Fibroblast of villous mesenchyme (primary cell): Measurements from ENCODE around the gene DBNL. TPM values are rescaled to one million over a fixed set of nuclear protein-coding genes. Genes with fewer than 3 reads are reported as not detected.
A peak's percentile ranks its signal among the peaks of the same experiment; 100 is the strongest.

ENCODE experiments used
- DNase-seq: peaks from one replicate; pipeline ENCODE4 v3.0.0-alpha.2; 2010; ENCODE audit warnings: low read depth
- H3K4me3 ChIP-seq: 2 replicates; pipeline ENCODE4 v1.5.1; 2011; ENCODE audit warnings: low read depth, mild to moderate bottlenecking, low read length
- total RNA-seq: library from RNA; depleted of rRNA; stranded (reverse); fragments of >200 nt; gene quantifications from 2 replicates; pipeline ENCODE4 v1.2.3, GENCODE V29; 2012
- TF ChIP-seq, protein P1 (sequence below): IDR thresholded peaks from 2 replicates; pipeline ENCODE4 v1.5.1; 2012; ENCODE audit warnings: low read depth, mild to moderate bottlenecking, low read length; ENCODE audit not compliant: insufficient read depth

DBNL gene
- total RNA-seq, 1 donor = 97.2 TPM

DNA sequence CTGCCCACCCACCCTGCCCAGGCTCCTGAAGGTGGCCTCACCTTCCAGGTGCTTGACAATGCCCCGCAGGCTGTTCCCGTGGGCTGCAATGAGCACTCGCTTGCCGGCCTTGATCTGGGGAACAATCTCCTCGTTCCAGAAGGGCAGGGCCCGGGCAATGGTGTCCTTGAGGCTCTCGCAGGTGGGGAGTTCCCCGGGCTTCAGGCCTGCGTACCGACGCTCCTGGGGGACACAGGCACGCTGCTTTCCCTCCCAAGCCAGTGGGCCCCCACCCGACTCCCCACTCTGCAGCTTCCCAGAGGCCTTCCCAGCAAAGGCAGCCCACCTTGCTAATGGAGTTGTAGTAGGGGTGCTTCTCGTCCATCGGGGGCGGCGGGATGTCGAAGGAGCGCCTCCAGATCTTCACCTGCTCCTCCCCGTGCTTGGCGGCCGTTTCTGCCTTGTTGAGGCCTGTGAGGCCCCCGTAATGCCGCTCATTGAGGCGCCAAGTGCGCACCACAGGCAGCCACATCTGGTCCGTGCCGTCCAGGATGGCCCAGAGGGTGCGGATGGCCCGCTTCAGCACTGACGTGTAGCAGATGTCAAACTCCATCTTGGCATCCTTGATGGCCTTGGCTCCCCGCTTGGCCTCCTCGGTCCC is 20.4 kb downstream of the DBNL start:
- TF ChIP-seq, protein P1, sequence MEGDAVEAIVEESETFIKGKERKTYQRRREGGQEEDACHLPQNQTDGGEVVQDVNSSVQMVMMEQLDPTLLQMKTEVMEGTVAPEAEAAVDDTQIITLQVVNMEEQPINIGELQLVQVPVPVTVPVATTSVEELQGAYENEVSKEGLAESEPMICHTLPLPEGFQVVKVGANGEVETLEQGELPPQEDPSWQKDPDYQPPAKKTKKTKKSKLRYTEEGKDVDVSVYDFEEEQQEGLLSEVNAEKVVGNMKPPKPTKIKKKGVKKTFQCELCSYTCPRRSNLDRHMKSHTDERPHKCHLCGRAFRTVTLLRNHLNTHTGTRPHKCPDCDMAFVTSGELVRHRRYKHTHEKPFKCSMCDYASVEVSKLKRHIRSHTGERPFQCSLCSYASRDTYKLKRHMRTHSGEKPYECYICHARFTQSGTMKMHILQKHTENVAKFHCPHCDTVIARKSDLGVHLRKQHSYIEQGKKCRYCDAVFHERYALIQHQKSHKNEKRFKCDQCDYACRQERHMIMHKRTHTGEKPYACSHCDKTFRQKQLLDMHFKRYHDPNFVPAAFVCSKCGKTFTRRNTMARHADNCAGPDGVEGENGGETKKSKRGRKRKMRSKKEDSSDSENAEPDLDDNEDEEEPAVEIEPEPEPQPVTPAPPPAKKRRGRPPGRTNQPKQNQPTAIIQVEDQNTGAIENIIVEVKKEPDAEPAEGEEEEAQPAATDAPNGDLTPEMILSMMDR = no peak
- no peak for DNase-seq
- H3K4me3 ChIP-seq = no peak overlapping the region

DNA sequence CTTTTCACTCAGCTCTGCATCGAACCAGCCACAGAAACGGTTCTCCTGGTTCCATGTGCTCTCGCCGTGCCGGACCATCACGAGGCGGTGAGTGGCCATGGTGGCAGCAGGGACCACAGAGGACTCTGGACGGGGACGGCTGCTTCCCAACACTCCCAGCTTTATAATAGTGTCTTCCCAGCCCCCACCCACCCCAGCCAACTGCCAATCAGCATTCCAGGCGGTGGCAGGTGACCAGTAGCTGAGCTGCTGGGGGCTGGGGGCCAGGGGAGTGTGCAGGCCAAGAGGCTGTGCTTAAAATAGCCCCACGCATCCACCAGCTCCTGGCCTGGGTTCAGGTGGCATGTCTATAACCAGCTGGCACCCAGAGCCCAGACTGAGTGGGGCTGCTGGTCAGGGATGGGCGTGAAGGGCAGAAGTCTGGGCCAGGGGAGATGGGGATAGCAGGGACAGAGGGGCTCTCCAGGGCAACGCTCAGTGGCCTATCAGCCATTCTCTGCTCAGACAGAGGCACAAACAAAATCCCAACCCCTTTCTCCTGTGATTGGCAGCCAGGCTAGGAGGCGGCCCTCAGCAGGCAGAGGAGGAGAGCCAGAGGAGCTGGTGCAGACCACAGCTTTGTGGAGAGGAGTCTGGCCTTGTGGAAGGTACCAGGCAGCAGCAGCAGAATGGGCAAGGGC is 21.1 kb downstream of the DBNL start, which contains the start of gene PGAM2:
PGAM2 (minus strand) TSS at position 137 of the 680 bp plus-strand sequence; CDS start at position 99, 38 bp downstream.
- no peak for DNase-seq
- TF ChIP-seq, protein P1 = no peak
- H3K4me3 ChIP-seq = no peak within 1 kb of the TSS

DNA sequence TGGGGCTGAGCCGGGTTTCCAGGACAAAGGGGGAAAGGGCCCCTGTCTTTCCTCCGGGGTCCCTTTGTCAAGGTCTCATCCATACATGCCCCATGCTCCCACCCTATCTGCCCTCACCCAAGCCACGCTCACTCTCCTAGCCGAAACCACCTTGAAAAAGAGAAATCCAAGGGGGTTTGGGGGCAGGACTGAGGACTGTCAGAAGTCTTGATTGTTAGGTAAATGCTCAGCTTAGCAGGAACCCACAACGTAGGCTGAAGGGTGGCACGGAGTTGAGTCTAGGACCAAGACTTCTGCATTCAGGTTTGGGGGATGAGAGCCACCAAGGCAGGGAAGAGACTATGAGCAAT is 21.6 kb downstream of the DBNL start:
- no peak for DNase-seq
- TF ChIP-seq, protein P1 = no peak
- H3K4me3 ChIP-seq = no peak overlapping the region

DNA sequence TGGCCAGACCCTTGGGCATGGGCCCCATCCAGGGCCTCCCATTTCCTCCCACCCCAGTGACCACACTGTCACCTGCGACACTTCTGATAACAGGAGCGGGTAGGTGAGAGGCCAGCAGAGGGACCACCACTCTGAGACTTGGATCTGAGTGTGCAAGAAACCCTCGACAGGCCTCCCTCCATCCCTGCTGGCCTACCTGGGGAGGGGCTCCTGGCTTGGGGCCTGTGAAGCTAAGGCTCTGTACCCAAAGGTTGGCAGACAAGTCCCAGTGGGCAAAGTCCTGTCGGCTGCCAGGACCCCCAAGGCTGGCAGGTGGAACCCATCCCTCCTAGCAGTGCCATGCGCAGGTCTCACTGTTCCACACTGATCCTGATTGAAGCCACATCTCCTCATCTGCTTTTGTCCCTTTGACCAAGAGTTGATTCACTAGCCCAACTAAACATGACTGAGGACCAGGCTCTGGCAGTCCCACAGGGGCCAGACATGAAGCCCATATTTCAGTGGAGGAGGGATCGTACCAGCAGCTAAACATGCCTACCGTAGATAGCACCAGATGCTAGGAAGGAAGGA is 22.1 kb downstream of the DBNL start:
- TF ChIP-seq, protein P1 = no peak
- no peak for DNase-seq
- no peak overlapping the region for H3K4me3 ChIP-seq

DNA sequence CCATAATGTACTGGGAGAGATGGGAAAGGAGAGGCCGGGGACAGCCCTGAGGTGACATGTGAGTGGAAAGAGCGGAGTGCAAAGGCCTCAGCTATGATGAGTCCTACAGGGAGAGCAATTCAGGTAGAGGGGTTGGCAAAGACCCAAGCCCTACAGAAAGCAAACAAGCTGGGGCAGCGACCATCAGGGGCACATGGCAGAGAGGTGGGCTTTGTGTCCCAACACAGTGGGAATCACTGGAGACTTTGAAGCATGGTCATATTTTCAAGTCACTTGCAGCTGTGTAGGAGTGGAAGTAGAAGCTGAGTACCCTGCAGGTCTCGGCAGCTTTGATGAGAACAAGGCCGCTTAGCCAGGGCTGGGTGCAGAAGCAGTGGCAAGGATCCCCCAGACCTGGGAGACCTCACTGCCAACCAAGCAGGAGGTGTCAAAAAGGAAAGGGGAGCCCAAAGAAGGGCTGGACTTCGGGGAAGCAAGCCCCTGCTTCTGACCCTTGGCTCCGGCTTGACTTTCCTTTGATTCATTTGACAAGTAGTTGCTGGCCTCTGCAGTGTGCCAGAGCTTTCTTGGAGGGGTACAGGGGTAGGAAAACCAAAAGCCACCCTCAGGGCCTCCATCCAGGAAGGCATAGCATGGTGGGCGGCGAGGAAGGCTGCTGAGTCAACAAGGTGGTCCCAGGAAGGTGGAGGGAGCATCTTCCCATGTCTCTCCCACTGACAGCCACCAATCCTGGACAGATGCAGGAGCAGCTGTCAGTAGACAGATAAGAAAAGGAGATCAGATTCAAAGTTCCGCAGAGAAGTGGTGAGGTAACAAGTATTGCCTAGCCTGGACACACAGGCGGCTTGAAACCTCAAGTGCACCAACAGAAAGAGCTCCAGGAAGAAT is 22.8 kb downstream of the DBNL start:
- TF ChIP-seq, protein P1 = no peak
- no peak for DNase-seq
- no peak overlapping the region for H3K4me3 ChIP-seq

DNA sequence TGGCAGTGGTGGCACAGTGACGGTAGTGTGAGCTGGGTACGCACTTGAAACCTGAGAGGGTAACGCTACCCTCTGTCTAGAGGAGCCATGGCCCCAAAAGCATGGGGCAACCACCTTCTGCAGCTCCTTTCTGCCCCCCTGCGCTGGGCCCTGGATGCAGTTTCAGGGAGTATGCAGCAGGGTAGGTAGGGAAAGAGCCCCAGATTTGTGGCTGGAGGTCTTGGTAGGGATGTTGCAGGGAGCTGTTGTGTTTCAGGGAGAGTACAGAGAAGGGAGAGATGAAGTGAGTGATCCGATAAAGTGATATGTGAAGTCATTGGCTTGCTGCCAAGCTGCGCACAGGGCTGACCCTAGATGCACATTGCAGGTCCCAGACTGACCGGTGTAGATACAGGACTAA is 23.6 kb downstream of the DBNL start:
- TF ChIP-seq, protein P1 = no peak
- DNase-seq = peak; percentile 24

More for the DNA sequence above, 23.6 kb downstream of the DBNL start:
- H3K4me3 ChIP-seq = no peak overlapping the region
